Naive thymus-derived CD4-positive, alpha-beta T cell (primary cell): Measurements from ENCODE around the gene SKAP1. TPM values are rescaled to one million over a fixed set of nuclear protein-coding genes. Genes with fewer than 3 reads are reported as not detected.

ENCODE experiments used
- ATAC-seq: fragments of 150-1000 bp; cut with Tn5 transposase; 2 replicates; pipeline ENCODE4 v1.10.0; 2021; ENCODE audit warnings: mild to moderate bottlenecking, moderate library complexity
- CTCF ChIA-PET: fragments of 350-600 bp; sonication (Branson Sonifier 250); formaldehyde crosslinking; loops from one replicate; lab custom pipeline; 2021; ENCODE audit warnings: antibody characterized with exemption; lab: Charles Lee
- POLR2A ChIA-PET: fragments of 350-600 bp; sonication (Branson Sonifier 250); formaldehyde crosslinking; loops from one replicate; lab custom pipeline; 2021; ENCODE audit warnings: antibody characterized with exemption, inconsistent platforms; lab: Charles Lee
- DNase-seq, 9 donors: peaks; one replicate each; pipeline versions ENCODE4 v3.0.0 to v3.0.0-alpha.2; 2020 to 2022; ENCODE audit warnings: mixed read lengths in 1 of 9
- H3K27ac ChIP-seq: one replicate; pipeline ENCODE4 v1.7.0; 2013; ENCODE audit warnings: mild to moderate bottlenecking, low read depth, low read length, moderate library complexity
- H3K27me3 ChIP-seq, 2 donors: one replicate each; pipeline ENCODE4 v1.7.0; 2013; ENCODE audit warnings: low read length in 2 of 2, mild to moderate bottlenecking in 2 of 2, moderate library complexity in 2 of 2; ENCODE audit not compliant: control insufficient read depth in 2 of 2, insufficient read depth in 2 of 2
- H3K36me3 ChIP-seq, 3 experiments: 1 replicate in 2 of 3; 2 replicates in 1 of 3; pipeline ENCODE4 v1.7.0; 2013; ENCODE audit warnings: low read length in 3 of 3, mild to moderate bottlenecking in 3 of 3, moderate library complexity in 1 of 3; ENCODE audit not compliant: insufficient read depth in 3 of 3, control insufficient read depth in 2 of 3
- H3K4me1 ChIP-seq, 2 donors: one replicate each; pipeline ENCODE4 v1.7.0; 2013; ENCODE audit warnings: low read length in 2 of 2, mild to moderate bottlenecking in 2 of 2, moderate library complexity in 1 of 2; ENCODE audit not compliant: control insufficient read depth in 2 of 2, insufficient read depth in 2 of 2
- H3K4me3 ChIP-seq: 2 replicates; pipeline ENCODE4 v1.7.0; 2013; ENCODE audit warnings: mild to moderate bottlenecking, low read length
- H3K9me3 ChIP-seq, 3 experiments: 1 replicate in 2 of 3; 2 replicates in 1 of 3; pipeline ENCODE4 v1.7.0; 2013; ENCODE audit warnings: low read length in 3 of 3; ENCODE audit not compliant: control insufficient read depth in 2 of 3
- H3K27ac Mint-ChIP-seq, 9 donors: one replicate each; pipeline ENCODE4 v1.8.0; 2020 to 2022; ENCODE audit warnings: mixed read lengths in 9 of 9, mild to moderate bottlenecking in 8 of 9, moderate library complexity in 5 of 9, inconsistent platforms in 2 of 9
- H3K27me3 Mint-ChIP-seq, 5 donors: one replicate each; pipeline ENCODE4 v1.8.0; 2021 to 2022; ENCODE audit warnings: mixed read lengths in 5 of 5, mild to moderate bottlenecking in 1 of 5
- H3K36me3 Mint-ChIP-seq, 5 donors: one replicate each; pipeline ENCODE4 v1.8.0; 2020 to 2022; ENCODE audit warnings: mixed read lengths in 5 of 5, mild to moderate bottlenecking in 3 of 5, inconsistent platforms in 1 of 5
- H3K4me1 Mint-ChIP-seq, 7 donors: one replicate each; pipeline ENCODE4 v1.8.0; 2020 to 2022; ENCODE audit warnings: mixed read lengths in 7 of 7, mild to moderate bottlenecking in 3 of 7, inconsistent platforms in 1 of 7
- H3K4me3 Mint-ChIP-seq, 10 donors: one replicate each; pipeline ENCODE4 v1.8.0; 2020 to 2022; ENCODE audit warnings: mild to moderate bottlenecking in 10 of 10, mixed read lengths in 10 of 10, moderate library complexity in 6 of 10, inconsistent platforms in 2 of 10
- H3K9me3 Mint-ChIP-seq, 11 donors: one replicate each; pipeline ENCODE4 v1.8.0; 2020 to 2022; ENCODE audit warnings: mixed read lengths in 11 of 11, mild to moderate bottlenecking in 4 of 11, inconsistent platforms in 1 of 11, moderate library complexity in 1 of 11
- intact Hi-C, 2 donors: fragments of 100-400 bp; cut with micrococcal nuclease; formaldehyde crosslinking; loops; one replicate each; pipeline ENCODE4 v1.15.1; 2023
- polyA plus RNA-seq, 2 donors: library from polyadenylated mRNA; unstranded; fragments of 300-500 nt; fragmentation: Illumina TruSeq; gene quantifications; one replicate each; pipeline ENCODE4 v1.2.3, GENCODE V29; 2021
- total RNA-seq, 6 experiments: library from RNA in 5 of 6; stranded (reverse) in 5 of 6; gene quantifications; 1 replicate in 5 of 6; 2 replicates in 1 of 6; pipeline ENCODE4 v1.2.3 and lab custom pipeline; 2021 to 2026

Gene SKAP1
- total and polyA plus RNA-seq, 7 experiments from 2014 or later, result 99.3 to 289 (median 109) TPM

- intact Hi-C loops, result no loop called here
- H3K36me3 Mint-ChIP-seq, result no peaks in the 10 kb centered on the region
- no peaks in the 10 kb centered on the region for H3K9me3 Mint-ChIP-seq
- ChIA-PET POLR2A (no interaction called here), CTCF (interaction anchor here (0.7 to 2.0 kb wide), 4 partner anchors 20 to 136 kb away, joined by 3 to 9 read pairs (median 4); no protein-coding TSS in a partner anchor)
- peaks cover 0 to 21% (median 0%) of the 10 kb centered on the region in 5 donors for H3K27me3 Mint-ChIP-seq
- H3K36me3 ChIP-seq, result no peaks in the 10 kb centered on the region
- ATAC-seq (no peak), DNase-seq (no peak)
- H3K4me1 ChIP-seq, result peaks cover 0 to 6% of the 10 kb centered on the region in 2 donors
- H3K4me3 Mint-ChIP-seq, result peak overlapping the region in 1 of 10 donors; percentile 14
- H3K27ac Mint-ChIP-seq, result no peak overlapping the region
- H3K27me3 ChIP-seq, result no peaks in the 10 kb centered on the region
- peaks cover 0 to 7% (median 0%) of the 10 kb centered on the region in 7 donors for H3K4me1 Mint-ChIP-seq
- H3K27ac ChIP-seq, result no peak overlapping the region
- H3K4me3 ChIP-seq, result no peak overlapping the region
- H3K9me3 ChIP-seq, result no peaks in the 10 kb centered on the region
Observed at GRCh38 chr17:48471817-48472410, 41.9 kb upstream of the SKAP1 start.

DNA sequence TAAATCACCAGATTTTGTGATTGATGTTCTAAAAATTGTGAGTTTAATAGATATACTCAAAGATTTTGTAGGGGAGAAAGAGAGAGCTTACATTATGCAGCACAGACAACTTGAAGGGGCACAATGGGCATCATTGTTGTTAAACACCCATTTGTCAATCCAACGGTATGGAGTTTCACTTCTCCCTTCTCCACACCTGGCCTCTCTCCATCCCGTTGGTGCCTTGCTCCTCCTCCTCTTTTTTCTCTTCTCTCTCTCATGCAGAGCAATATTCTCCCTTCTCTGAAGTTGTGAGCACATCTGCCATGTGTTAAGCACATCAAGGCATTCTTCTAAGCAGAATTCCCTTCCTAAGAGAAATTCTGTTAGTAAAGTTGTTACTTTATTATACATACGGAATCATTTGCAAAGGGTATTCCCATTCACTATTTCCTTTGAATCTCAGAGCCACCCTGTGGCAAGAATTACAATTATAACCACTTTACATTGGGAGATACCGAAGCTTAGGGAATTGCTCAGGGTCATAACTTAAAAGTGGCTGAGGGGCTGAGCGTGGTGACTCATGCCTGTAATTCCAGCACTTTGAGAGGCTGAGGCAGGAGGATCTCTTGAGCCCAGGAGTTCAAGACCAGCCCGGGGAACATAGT, 40.5 kb upstream of the SKAP1 start:
- peaks cover 0 to 24% (median 0%) of the 10 kb centered on the region in 5 donors for H3K27me3 Mint-ChIP-seq
- H3K4me3 Mint-ChIP-seq, result no peak overlapping the region
- Histone ChIP-seq H3K4me1 (peaks cover 0 to 6% of the 10 kb centered on the region in 2 donors), H3K36me3 (no peaks in the 10 kb centered on the region), H3K27me3 (no peaks in the 10 kb centered on the region), H3K27ac (no peak overlapping the region), H3K9me3 (no peaks in the 10 kb centered on the region), H3K4me3 (no peak overlapping the region)
- POLR2A ChIA-PET, result no interaction called here
- peaks cover 0 to 7% (median 0%) of the 10 kb centered on the region in 7 donors for H3K4me1 Mint-ChIP-seq
- DNase-seq (no peak), ATAC-seq (no peak)
- peak overlapping the region in 1 of 9 donors; percentile 53 for H3K27ac Mint-ChIP-seq
- intact Hi-C loops, result no loop called here
- H3K9me3 Mint-ChIP-seq, result no peaks in the 10 kb centered on the region
- CTCF ChIA-PET, result interaction anchor here (0.6 to 2.0 kb wide), 3 partner anchors 118 to 135 kb away, joined by 3 to 9 read pairs (median 5); no protein-coding TSS in a partner anchor
- no peaks in the 10 kb centered on the region for H3K36me3 Mint-ChIP-seq

DNA sequence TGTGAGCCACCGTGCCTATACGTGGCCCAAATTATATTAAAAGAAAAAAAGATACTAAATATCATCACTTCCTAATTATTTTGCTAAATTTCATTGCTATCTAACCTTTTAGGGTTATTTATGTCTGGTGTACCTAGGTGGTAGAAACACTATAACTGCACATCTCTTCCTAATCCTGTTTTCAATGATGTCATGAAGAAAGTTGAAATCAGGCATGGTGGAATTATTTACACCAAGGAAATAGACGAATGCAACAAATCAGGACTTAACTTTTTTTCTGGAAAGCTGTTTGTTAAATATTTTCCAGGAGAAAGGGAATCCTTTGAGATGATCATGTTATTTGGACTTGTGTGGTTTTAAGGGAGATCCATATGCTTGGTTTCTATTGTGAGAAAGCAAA, 39.2 kb upstream of the SKAP1 start:
- Histone ChIP-seq H3K27me3 (no peaks in the 10 kb centered on the region), H3K9me3 (no peaks in the 10 kb centered on the region), H3K27ac (no peak overlapping the region), H3K36me3 (no peaks in the 10 kb centered on the region), H3K4me1 (peaks cover 0 to 6% of the 10 kb centered on the region in 2 donors), H3K4me3 (no peak overlapping the region)
- Mint-ChIP-seq H3K27me3 (peaks cover 0 to 30% (median 0%) of the 10 kb centered on the region in 5 donors), H3K27ac (no peak overlapping the region), H3K36me3 (no peaks in the 10 kb centered on the region), H3K4me1 (peaks cover 0 to 10% (median 0%) of the 10 kb centered on the region in 7 donors), H3K9me3 (no peaks in the 10 kb centered on the region), H3K4me3 (no peak overlapping the region)
- ATAC-seq (no peak), DNase-seq (no peak)
- intact Hi-C loops, result no loop called here
- ChIA-PET CTCF (interaction anchor here (0.9 kb wide), 1 partner anchor 37 kb away, joined by 3 read pairs; no protein-coding TSS in a partner anchor), POLR2A (no interaction called here)

DNA sequence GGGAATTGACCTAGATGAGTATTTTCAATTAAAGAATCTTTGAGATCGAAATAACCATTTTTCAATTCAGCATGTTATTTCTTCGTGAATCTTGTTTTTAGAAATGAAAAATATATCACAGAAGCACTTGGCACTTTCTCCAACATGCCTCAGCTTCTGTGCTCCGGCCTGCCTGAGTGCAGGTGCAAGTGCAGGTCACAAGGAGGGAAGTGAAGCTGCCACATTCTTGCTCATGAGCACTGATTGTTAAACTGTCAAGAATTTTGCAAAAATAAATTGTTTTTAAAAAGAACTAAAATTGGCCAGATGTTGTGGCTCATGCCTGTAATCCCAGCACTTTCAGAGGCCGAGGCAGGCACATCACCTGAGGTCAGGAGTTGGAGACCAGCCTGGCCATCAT, 38.3 kb upstream of the SKAP1 start:
- Mint-ChIP-seq H3K9me3 (no peaks in the 10 kb centered on the region), H3K4me3 (no peak overlapping the region)
- POLR2A ChIA-PET, result interaction anchor here (1.1 kb wide), 1 partner anchor 16 kb away, joined by 3 read pairs; no protein-coding TSS in a partner anchor

GRCh38 chr17:48465884-48466283, 35.9 kb upstream of the SKAP1 start:
- ChIA-PET POLR2A (no interaction called here), CTCF (interaction anchor here (0.6 kb wide), 1 partner anchor 128 kb away, joined by 6 read pairs; no protein-coding TSS in a partner anchor)
- intact Hi-C loops, result no loop called here
- Mint-ChIP-seq H3K27ac (no peak overlapping the region), H3K36me3 (peaks cover 0 to 2% (median 0%) of the 10 kb centered on the region in 5 donors), H3K27me3 (peaks cover 0 to 32% (median 0%) of the 10 kb centered on the region in 5 donors), H3K4me3 (no peak overlapping the region), H3K4me1 (peaks cover 0 to 7% (median 0%) of the 10 kb centered on the region in 7 donors), H3K9me3 (no peaks in the 10 kb centered on the region)
- Histone ChIP-seq H3K27ac (no peak overlapping the region), H3K36me3 (no peaks in the 10 kb centered on the region), H3K4me1 (no peaks in the 10 kb centered on the region), H3K4me3 (no peak overlapping the region), H3K27me3 (no peaks in the 10 kb centered on the region), H3K9me3 (no peaks in the 10 kb centered on the region)
- no peak for ATAC-seq
- no peak for DNase-seq

More for the DNA sequence above, 38.3 kb upstream of the SKAP1 start:
- intact Hi-C loops, result no loop called here
- H3K4me3 ChIP-seq, result no peak overlapping the region
- peaks cover 0 to 6% of the 10 kb centered on the region in 2 donors for H3K4me1 ChIP-seq
- no peaks in the 10 kb centered on the region for H3K36me3 Mint-ChIP-seq
- no peaks in the 10 kb centered on the region for H3K27me3 ChIP-seq
- no peaks in the 10 kb centered on the region for H3K36me3 ChIP-seq
- DNase-seq (no peak), ATAC-seq (no peak)
- H3K27me3 Mint-ChIP-seq, result peaks cover 0 to 36% (median 0%) of the 10 kb centered on the region in 5 donors
- H3K27ac ChIP-seq, result no peak overlapping the region
- H3K27ac Mint-ChIP-seq, result no peak overlapping the region
- H3K4me1 Mint-ChIP-seq, result peaks cover 0 to 14% (median 0%) of the 10 kb centered on the region in 7 donors
- no peaks in the 10 kb centered on the region for H3K9me3 ChIP-seq
- CTCF ChIA-PET, result interaction anchor here (1.2 kb wide), 1 partner anchor 125 kb away, joined by 3 read pairs; no protein-coding TSS in a partner anchor

DNA sequence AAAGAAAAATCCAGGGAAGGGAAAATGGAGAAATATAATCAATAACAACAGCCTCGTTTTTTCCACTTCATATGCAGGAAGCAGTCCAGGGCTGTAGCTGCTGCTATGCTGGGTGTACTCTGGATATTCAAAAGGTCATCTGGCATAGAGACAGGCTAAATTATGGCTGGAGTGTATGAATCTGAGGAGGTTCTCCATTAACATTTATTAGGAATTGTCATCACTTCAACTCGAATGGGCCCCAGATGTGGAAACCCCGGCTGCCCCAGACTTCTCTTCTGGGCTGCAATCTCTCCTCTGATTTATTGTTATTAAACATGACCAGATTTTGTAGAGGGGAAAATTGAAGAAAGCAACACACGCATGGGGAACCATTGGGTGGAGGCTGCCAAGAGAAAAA, 33.5 kb upstream of the SKAP1 start:
- peaks cover 0 to 23% (median 0%) of the 10 kb centered on the region in 5 donors for H3K27me3 Mint-ChIP-seq
- ChIA-PET POLR2A (no interaction called here), CTCF (interaction anchor here (1.1 kb wide), 1 partner anchor 113 kb away, joined by 4 read pairs; no protein-coding TSS in a partner anchor)
- Histone ChIP-seq H3K9me3 (no peaks in the 10 kb centered on the region), H3K27me3 (no peaks in the 10 kb centered on the region), H3K4me1 (no peaks in the 10 kb centered on the region), H3K36me3 (no peaks in the 10 kb centered on the region), H3K27ac (no peak overlapping the region), H3K4me3 (no peak overlapping the region)
- H3K4me3 Mint-ChIP-seq, result no peak overlapping the region
- no peak overlapping the region for H3K27ac Mint-ChIP-seq
- ATAC-seq (no peak), DNase-seq (no peak)
- H3K9me3 Mint-ChIP-seq, result no peaks in the 10 kb centered on the region
- peaks cover 0 to 18% (median 0%) of the 10 kb centered on the region in 7 donors for H3K4me1 Mint-ChIP-seq
- peaks cover 0 to 2% (median 0%) of the 10 kb centered on the region in 5 donors for H3K36me3 Mint-ChIP-seq
- intact Hi-C loops, result no loop called here
